GM12878 (cell line): ENCODE measurements around the gene MEGF11. TPM values are rescaled to one million over a fixed set of nuclear protein-coding genes. Genes with fewer than 3 reads are reported as not detected.

Experiments used
- BACH1 ChIP-seq: fragments of 450-650 bp; IDR thresholded peaks from 2 replicates; pipeline ENCODE4 v1.6.1; 2017; ENCODE audit warnings: mild to moderate bottlenecking, borderline replicate concordance
- CBX5 ChIP-seq: sonication (generic); IDR thresholded peaks from 2 replicates; pipeline ENCODE4 v1.6.1; 2016; ENCODE audit warnings: low read depth, moderate library complexity, mild to moderate bottlenecking, inconsistent platforms
- CEBPB ChIP-seq, 2 experiments: fragments of 150-350 bp in 1 of 2; IDR thresholded peaks; 2 replicates each; pipeline ENCODE4 v1.6.1; 2012 to 2014; ENCODE audit warnings: low read depth in 2 of 2, low read length in 2 of 2, borderline replicate concordance in 1 of 2, inconsistent platforms in 1 of 2
- CUX1 ChIP-seq: IDR thresholded peaks from 2 replicates; pipeline ENCODE4 v1.6.1; 2012; ENCODE audit warnings: improper control_type of control experiment, low read depth, low read length; ENCODE audit not compliant: insufficient replicate concordance
- E2F8 ChIP-seq: fragments of 450-650 bp; IDR thresholded peaks from 2 replicates; pipeline ENCODE4 v1.6.1; 2018; ENCODE audit warnings: mild to moderate bottlenecking, low read depth, moderate library complexity; ENCODE audit not compliant: partially characterized antibody
- EED ChIP-seq: sonication (generic); IDR thresholded peaks from 2 replicates; pipeline ENCODE4 v1.6.1; 2016; ENCODE audit warnings: antibody characterized with exemption, low read depth
- ETV6 ChIP-seq, 2 experiments: fragments of 450-650 bp in 1 of 2; IDR thresholded peaks in 1 of 2; conservative IDR thresholded peaks in 1 of 2; 2 replicates each; pipeline ENCODE4 v1.6.1; 2014; ENCODE audit warnings: antibody characterized with exemption in 1 of 2, borderline replicate concordance in 1 of 2, low read depth in 1 of 2, mild to moderate bottlenecking in 1 of 2, moderate library complexity in 1 of 2
- HDGF ChIP-seq: fragments of 450-650 bp; IDR thresholded peaks from 2 replicates; pipeline ENCODE4 v1.6.1; 2016; ENCODE audit warnings: antibody characterized with exemption
- IRF4 ChIP-seq: IDR thresholded peaks from 2 replicates; pipeline ENCODE4 v1.6.1; 2011; ENCODE audit warnings: low read depth, low read length
- JUNB ChIP-seq: IDR thresholded peaks from 2 replicates; pipeline ENCODE4 v1.6.1; 2016; ENCODE audit warnings: antibody characterized with exemption, mild to moderate bottlenecking
- KDM1A ChIP-seq: fragments of 200-600 bp; sonication (generic); IDR thresholded peaks from 2 replicates; pipeline ENCODE4 v1.6.1; 2016; ENCODE audit warnings: borderline replicate concordance
- NBN ChIP-seq: fragments of 450-650 bp; IDR thresholded peaks from 2 replicates; pipeline ENCODE4 v1.6.1; 2016
- PBX3 ChIP-seq: IDR thresholded peaks from 2 replicates; pipeline ENCODE4 v1.6.1; 2011; ENCODE audit warnings: mild to moderate bottlenecking, low read depth, low read length, moderate library complexity; ENCODE audit not compliant: insufficient replicate concordance
- POLR2AphosphoS2 ChIP-seq: IDR thresholded peaks from 2 replicates; pipeline ENCODE4 v1.6.1; 2011; ENCODE audit warnings: low read depth, mild to moderate bottlenecking, low read length, improper control_type of control experiment, moderate library complexity
- SMAD5 ChIP-seq: IDR thresholded peaks from 2 replicates; pipeline ENCODE4 v1.6.1; 2016; ENCODE audit warnings: antibody characterized with exemption, low read depth
- SUZ12 ChIP-seq: fragments of 200-600 bp; sonication (generic); IDR thresholded peaks from one replicate; pipeline ENCODE4 v1.6.1; 2018; ENCODE audit warnings: antibody characterized with exemption, mild to moderate bottlenecking; ENCODE audit not compliant: unreplicated experiment
- USF1 ChIP-seq: IDR thresholded peaks from 2 replicates; pipeline ENCODE4 v1.6.1; 2011; ENCODE audit warnings: borderline replicate concordance, low read depth, mild to moderate bottlenecking, moderate library complexity, mixed read lengths, low read length; ENCODE audit not compliant: insufficient read depth; ENCODE audit errors: extremely low read length
- polyA plus RNA-seq, 11 experiments: library from polyadenylated mRNA; depleted of rRNA in 4 of 11; unstranded in 6 of 11; stranded (reverse) in 5 of 11; fragments of >200 nt; fragmentation: Nextera tagmentation in 4 of 11; fragmentation: Illumina TruSeq in 1 of 11; extraction: Ambion mirVana in 4 of 11; extraction: Trizol in 1 of 11; gene quantifications; 1 replicate in 1 of 11; 2 replicates in 10 of 11; pipeline versions ENCODE4 v1.2.1 to v1.2.3, GENCODE V29; 2011 to 2016; ENCODE audit warnings: inconsistent platforms in 2 of 11, missing spikeins in 2 of 11, low read depth in 1 of 11
- total RNA-seq, 4 experiments: library from RNA; depleted of rRNA in 3 of 4; stranded (reverse); fragments of >200 nt in 3 of 4; fragmentation: Illumina TruSeq in 1 of 4; extraction: Trizol in 1 of 4; gene quantifications; 2 replicates each; pipeline versions ENCODE4 v1.2.1 to v1.2.3, GENCODE V29; 2013 to 2021

Gene MEGF11
- total and polyA plus RNA-seq, 10 of the 15 experiments (the other 5 are each of a cell fraction or from before 2014, with no cell fraction given) = 0.03 to 1.7 (median 0.49) TPM

GRCh38 chr15:66294157-66294931 is 40.8 kb upstream of the MEGF11 start (continued):
- TF ChIP-seq E2F8 = no peak
- TF ChIP-seq ETV6 (conservative IDR thresholded peaks at IDR 0.05 in 1 of 2, IDR thresholded peaks at IDR 0.05 in 1 of 2; ENCODE audit: borderline replicate concordance in 1 of 2, low read depth in 1 of 2) = no peak; a peak in 1 of 4 replicates
- peak; percentile 48; the same call in 1 of the 2 replicates for TF ChIP-seq IRF4
- TF ChIP-seq CEBPB (IDR thresholded peaks at IDR 0.05; ENCODE audit: borderline replicate concordance in 1 of 2, low read depth in 2 of 2, low read length in 2 of 2) = no peak
- no peak for TF ChIP-seq KDM1A
- TF ChIP-seq CUX1 = no peak
- TF ChIP-seq POLR2AphosphoS2 = no peak
- TF ChIP-seq NBN = no peak
- TF ChIP-seq JUNB = no peak
- TF ChIP-seq PBX3 = no peak
- TF ChIP-seq EED = 0 out of 2 replicates have a peak, but pooled peaks have one; percentile 15
- no peak for TF ChIP-seq BACH1
- TF ChIP-seq SMAD5 = peak; percentile 2; the same call in 1 of the 2 replicates
- TF ChIP-seq CBX5 = no peak
- TF ChIP-seq USF1 = no peak
- TF ChIP-seq HDGF = no peak
- TF ChIP-seq SUZ12 = no peak
